ENCODE data around the gene HTR5A. TPM values are rescaled to one million over a fixed set of nuclear protein-coding genes. Genes with fewer than 3 reads are reported as not detected.
"Not testable (repeated sequence)": the region's sequence is repeated elsewhere in the genome, so short reads cannot be mapped to it uniquely, and the experiment has no call there.

The HTR5A gene
- not detected for total RNA-seq

DNA sequence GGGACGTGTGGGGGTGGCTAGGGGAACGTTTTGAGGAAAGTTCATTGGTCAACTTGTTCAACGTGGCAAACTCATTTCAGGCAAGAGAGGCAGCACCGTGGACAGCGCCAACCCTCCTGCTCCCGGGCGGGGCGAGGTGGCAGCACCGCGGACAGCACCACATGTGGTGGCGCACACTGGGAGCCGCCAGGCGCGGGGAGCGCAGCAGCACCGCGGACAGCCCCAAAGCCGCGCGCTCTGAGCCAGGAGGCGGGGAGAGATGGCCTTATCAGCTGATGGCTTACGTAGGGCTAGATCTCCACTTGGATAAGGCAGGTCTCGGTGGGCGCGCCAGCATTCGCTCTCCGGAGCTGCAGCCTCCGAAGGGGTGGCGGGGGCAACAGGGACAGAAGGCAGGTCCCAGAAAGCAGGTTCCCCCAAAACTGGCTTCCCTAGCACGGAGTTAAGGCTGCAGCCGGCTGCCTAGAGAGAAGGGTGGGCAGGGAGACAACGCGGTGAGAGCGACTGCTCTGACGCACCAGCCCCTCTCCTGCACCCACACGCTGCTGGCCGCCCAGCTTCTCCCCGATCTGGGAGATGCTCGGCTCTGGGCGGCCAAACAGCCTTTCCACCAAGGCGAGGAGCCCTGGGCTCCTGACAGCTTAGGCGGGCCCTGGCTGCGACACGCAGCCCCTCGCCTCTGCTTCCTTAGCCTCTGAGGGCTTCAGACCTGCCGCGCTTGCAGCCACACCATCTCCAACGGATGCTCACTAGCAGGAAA lies at the start of gene HTR5A:
HTR5A (plus strand) TSS at position 333 of the 760 bp plus-strand sequence. CDS start 576 bp downstream, outside the sequence.
- no peaks in the 10 kb centered on the region for H3K4me1 ChIP-seq
- 6% methylated on average over 25 of the region's 48 CpGs for WGBS
- peak in 1 of 2 donors; percentile 75 for DNase-seq (ENCODE audit: low spot score in 2 of 2)
- H3K27ac ChIP-seq, result no peak within 1 kb of the TSS
- H3K27me3 ChIP-seq, result peaks cover 29% of the 10 kb centered on the region
- TF ChIP-seq POLR2AphosphoS5 (IDR thresholded peaks at IDR 0.05) (peak in 1 of 3 donors; percentile 95), POLR2A (IDR thresholded peaks at IDR 0.05) (no peak), EP300 (IDR thresholded peaks at IDR 0.05) (no peak)
- TF ChIP-seq, protein P1, sequence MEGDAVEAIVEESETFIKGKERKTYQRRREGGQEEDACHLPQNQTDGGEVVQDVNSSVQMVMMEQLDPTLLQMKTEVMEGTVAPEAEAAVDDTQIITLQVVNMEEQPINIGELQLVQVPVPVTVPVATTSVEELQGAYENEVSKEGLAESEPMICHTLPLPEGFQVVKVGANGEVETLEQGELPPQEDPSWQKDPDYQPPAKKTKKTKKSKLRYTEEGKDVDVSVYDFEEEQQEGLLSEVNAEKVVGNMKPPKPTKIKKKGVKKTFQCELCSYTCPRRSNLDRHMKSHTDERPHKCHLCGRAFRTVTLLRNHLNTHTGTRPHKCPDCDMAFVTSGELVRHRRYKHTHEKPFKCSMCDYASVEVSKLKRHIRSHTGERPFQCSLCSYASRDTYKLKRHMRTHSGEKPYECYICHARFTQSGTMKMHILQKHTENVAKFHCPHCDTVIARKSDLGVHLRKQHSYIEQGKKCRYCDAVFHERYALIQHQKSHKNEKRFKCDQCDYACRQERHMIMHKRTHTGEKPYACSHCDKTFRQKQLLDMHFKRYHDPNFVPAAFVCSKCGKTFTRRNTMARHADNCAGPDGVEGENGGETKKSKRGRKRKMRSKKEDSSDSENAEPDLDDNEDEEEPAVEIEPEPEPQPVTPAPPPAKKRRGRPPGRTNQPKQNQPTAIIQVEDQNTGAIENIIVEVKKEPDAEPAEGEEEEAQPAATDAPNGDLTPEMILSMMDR (IDR thresholded peaks at IDR 0.05), result no peak
- H3K36me3 ChIP-seq, result no peaks in the 10 kb centered on the region
- H3K4me3 ChIP-seq, result no peak within 1 kb of the TSS
- H3K9me3 ChIP-seq, result no peaks in the 10 kb centered on the region

DNA sequence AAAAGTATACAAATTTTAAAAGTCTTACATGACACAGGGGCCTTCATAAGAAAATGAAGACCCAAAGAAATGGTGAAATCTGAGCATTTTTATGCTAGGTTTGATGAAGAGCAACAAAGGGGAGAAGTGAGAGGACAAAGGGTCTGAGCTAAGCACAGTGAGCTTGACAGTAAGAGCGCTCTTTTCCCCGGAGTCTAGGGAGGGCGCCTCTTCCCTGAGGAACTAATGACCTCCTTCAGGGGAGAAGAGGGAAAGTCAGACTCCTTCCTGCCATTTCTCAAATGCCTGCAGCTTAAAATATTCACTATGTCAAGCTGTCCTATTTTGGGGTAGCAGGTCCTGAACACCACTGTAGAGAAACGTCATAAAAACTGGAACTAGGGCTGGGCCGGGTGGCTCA lies 49.1 kb upstream of the HTR5A start:
- 56% methylated on average over 5 of the region's 5 CpGs for WGBS
- no peaks in the 10 kb centered on the region for H3K36me3 ChIP-seq
- H3K4me1 ChIP-seq, result no peaks in the 10 kb centered on the region
- no peak for DNase-seq (ENCODE audit: low spot score in 2 of 2)
- no peak overlapping the region for H3K27ac ChIP-seq
- no peak overlapping the region for H3K4me3 ChIP-seq
- H3K9me3 ChIP-seq, result no peaks in the 10 kb centered on the region
- no peak for TF ChIP-seq EP300 (IDR thresholded peaks at IDR 0.05)
- TF ChIP-seq POLR2A (IDR thresholded peaks at IDR 0.05), result no peak
- TF ChIP-seq, protein P1 (IDR thresholded peaks at IDR 0.05), result no peak
- no peak for TF ChIP-seq POLR2AphosphoS5 (IDR thresholded peaks at IDR 0.05)
- peaks cover 3% of the 10 kb centered on the region for H3K27me3 ChIP-seq

DNA sequence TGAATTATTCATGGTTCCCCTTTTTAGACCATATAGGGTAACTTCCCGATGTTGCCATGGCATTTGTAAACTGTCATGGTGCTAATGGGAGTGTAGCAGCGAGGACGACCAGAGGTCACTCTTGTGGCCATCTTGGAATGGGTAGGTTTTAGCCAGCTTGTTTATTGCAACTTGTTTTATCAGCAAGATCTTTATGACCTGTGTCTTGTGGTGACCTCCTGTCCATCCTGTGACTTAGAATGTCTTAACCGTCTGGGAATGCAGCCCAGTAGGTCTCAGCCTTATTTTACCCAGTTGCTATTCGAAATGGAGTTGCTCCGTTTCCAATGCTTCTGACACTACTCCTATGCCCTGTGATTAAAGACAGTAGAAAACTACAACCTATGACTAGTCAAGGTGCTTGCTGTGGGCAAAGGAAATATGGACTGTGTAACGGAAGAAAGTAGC lies 48.4 kb upstream of the HTR5A start:
- Histone ChIP-seq H3K36me3 (no peaks in the 10 kb centered on the region), H3K4me1 (no peaks in the 10 kb centered on the region), H3K9me3 (no peaks in the 10 kb centered on the region), H3K27me3 (peaks cover 3% of the 10 kb centered on the region), H3K4me3 (no peak overlapping the region), H3K27ac (no peak overlapping the region)
- 68% methylated on average over 7 of the region's 7 CpGs for WGBS
- DNase-seq (ENCODE audit: low spot score in 2 of 2), result no peak
- TF ChIP-seq POLR2AphosphoS5 (IDR thresholded peaks at IDR 0.05), result no peak
- TF ChIP-seq POLR2A (IDR thresholded peaks at IDR 0.05), result no peak
- TF ChIP-seq EP300 (IDR thresholded peaks at IDR 0.05), result no peak
- TF ChIP-seq, protein P1 (IDR thresholded peaks at IDR 0.05), result no peak

DNA sequence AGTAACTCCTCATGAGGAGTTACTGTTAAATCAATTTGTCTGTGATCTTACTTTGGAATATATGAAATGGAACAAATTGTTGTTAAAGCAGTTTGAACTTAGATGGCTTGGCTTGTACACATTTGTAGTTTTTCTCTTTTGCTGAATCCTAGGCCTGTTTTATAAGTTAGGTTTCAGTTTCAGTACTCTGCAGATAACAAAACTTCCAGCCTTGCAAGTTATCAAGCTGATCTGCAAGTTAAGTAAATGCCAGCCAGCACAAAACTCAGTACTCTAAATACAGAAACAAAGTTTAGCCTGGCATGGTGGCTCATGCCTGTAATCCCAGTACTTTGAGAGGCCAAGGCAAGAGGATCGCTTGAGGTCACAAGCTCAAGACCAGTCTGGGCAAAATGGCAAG lies 42.2 kb upstream of the HTR5A start:
- H3K36me3 ChIP-seq, result no peaks in the 10 kb centered on the region
- no peak for DNase-seq (ENCODE audit: low spot score in 2 of 2)
- 100% methylated on average over 1 of the region's 1 CpG for WGBS

DNA sequence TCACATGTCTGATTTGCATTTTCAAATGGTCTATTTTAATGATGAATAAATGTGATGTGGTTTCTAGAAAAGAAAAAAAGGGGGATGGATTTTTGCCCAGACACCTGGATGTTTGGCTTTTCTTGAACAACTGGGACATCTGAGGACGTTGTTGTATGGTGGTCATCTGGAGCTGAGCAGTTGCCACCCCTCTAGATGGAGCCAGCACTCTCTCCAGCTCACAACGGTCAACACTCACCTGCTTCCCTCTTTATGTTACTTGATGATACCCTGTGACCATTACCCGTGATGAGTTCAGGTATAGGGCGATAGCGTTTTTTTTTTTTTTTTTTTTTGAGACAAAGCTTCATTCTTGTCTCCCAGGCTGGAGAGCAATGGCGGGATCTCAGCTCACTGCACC lies 37.1 kb upstream of the HTR5A start:
- 74% methylated on average over 6 of the region's 6 CpGs for WGBS
- Histone ChIP-seq H3K27ac (no peak overlapping the region), H3K9me3 (no peaks in the 10 kb centered on the region), H3K27me3 (no peaks in the 10 kb centered on the region), H3K4me1 (no peaks in the 10 kb centered on the region), H3K4me3 (no peak overlapping the region), H3K36me3 (no peaks in the 10 kb centered on the region)
- DNase-seq (ENCODE audit: low spot score in 2 of 2), result no peak
- TF ChIP-seq, protein P1 (IDR thresholded peaks at IDR 0.05), result no peak
- TF ChIP-seq POLR2A (IDR thresholded peaks at IDR 0.05), result no peak

More for the DNA sequence above, 42.2 kb upstream of the HTR5A start:
- peaks cover 3% of the 10 kb centered on the region for H3K27me3 ChIP-seq
- H3K9me3 ChIP-seq, result no peaks in the 10 kb centered on the region
- TF ChIP-seq, protein P1 (IDR thresholded peaks at IDR 0.05), result no peak
- no peak for TF ChIP-seq EP300 (IDR thresholded peaks at IDR 0.05)
- TF ChIP-seq POLR2AphosphoS5 (IDR thresholded peaks at IDR 0.05), result no peak
- TF ChIP-seq POLR2A (IDR thresholded peaks at IDR 0.05), result no peak
- H3K4me1 ChIP-seq, result no peaks in the 10 kb centered on the region
- no peak overlapping the region for H3K4me3 ChIP-seq
- no peak overlapping the region for H3K27ac ChIP-seq

GRCh38 chr7:155034495-155034894 lies 35.6 kb upstream of the HTR5A start:
- DNase-seq (ENCODE audit: low spot score in 2 of 2); H3K9me3 ChIP-seq; H3K36me3 ChIP-seq; H3K27ac ChIP-seq; H3K27me3 ChIP-seq; H3K4me3 ChIP-seq; H3K4me1 ChIP-seq: not testable (repeated sequence)
- 85% methylated on average over 15 of the region's 15 CpGs for WGBS
